A673 (cell line): ENCODE measurements around the gene CHRM5.

Source experiments
- CTCF ChIP-seq: fragments of 300-800, 200-600 bp; sonication (generic); conservative IDR thresholded peaks from 2 replicates; pipeline ENCODE4 v1.5.1; 2017; ENCODE audit warnings: low read depth, mild to moderate bottlenecking, antibody characterized with exemption, low read length, moderate library complexity, mixed read lengths
- EZH2 ChIP-seq: fragments of 200-600 bp; sonication (generic); IDR thresholded peaks from 2 replicates; pipeline ENCODE4 v1.6.1; 2017; ENCODE audit warnings: borderline replicate concordance, low read depth, mild to moderate bottlenecking, mixed read lengths, antibody characterized with exemption, low read length; ENCODE audit not compliant: poor library complexity, severe bottlenecking

- TF ChIP-seq CTCF (no peak), EZH2 (no peak)
Measured at GRCh38 chr15:33968821-33969220, 524 bp downstream of the CHRM5 start.
